Neutrophil (primary cell): Measurements from ENCODE around the gene IRAK3.
"Not testable (repeated sequence)": the region's sequence is repeated elsewhere in the genome, so short reads cannot be mapped to it uniquely, and the experiment has no call there.

Experiments
- H3K27ac ChIP-seq: fragments of 200-600 bp; sonication (generic); 2 replicates; pipeline ENCODE4 v1.5.1; 2016; ENCODE audit warnings: mild to moderate bottlenecking, moderate library complexity
- H3K27me3 ChIP-seq: fragments of 200-600 bp; sonication (generic); 2 replicates; pipeline ENCODE4 v1.6.0; 2016; ENCODE audit warnings: mild to moderate bottlenecking
- H3K36me3 ChIP-seq: fragments of 200-600 bp; sonication (generic); 2 replicates; pipeline ENCODE4 v1.5.1; 2017
- H3K4me1 ChIP-seq, 2 experiments: fragments of 200-600 bp in 1 of 2; sonication (generic) in 1 of 2; 1 replicate in 1 of 2; 2 replicates in 1 of 2; pipeline versions ENCODE4 v1.5.1 to v1.6.1; 2013 to 2016; ENCODE audit warnings: low read depth in 1 of 2, low read length in 1 of 2, mild to moderate bottlenecking in 1 of 2, moderate library complexity in 1 of 2; ENCODE audit not compliant: control insufficient read depth in 1 of 2, insufficient read depth in 1 of 2
- H3K4me3 ChIP-seq, 2 experiments: fragments of 200-600 bp in 1 of 2; sonication (generic) in 1 of 2; 1 replicate in 1 of 2; 2 replicates in 1 of 2; pipeline ENCODE4 v1.5.1; 2013 to 2016; ENCODE audit warnings: low read depth in 1 of 2, low read length in 1 of 2, mild to moderate bottlenecking in 1 of 2, moderate library complexity in 1 of 2
- H3K9me3 ChIP-seq: fragments of 200-600 bp; sonication (generic); 2 replicates; pipeline ENCODE4 v1.5.1; 2016
- TF ChIP-seq, protein P1 (sequence below): fragments of 200-600 bp; sonication (generic); IDR thresholded peaks from 2 replicates; pipeline ENCODE4 v1.5.1; 2016; ENCODE audit warnings: antibody characterized with exemption

Gene IRAK3

DNA sequence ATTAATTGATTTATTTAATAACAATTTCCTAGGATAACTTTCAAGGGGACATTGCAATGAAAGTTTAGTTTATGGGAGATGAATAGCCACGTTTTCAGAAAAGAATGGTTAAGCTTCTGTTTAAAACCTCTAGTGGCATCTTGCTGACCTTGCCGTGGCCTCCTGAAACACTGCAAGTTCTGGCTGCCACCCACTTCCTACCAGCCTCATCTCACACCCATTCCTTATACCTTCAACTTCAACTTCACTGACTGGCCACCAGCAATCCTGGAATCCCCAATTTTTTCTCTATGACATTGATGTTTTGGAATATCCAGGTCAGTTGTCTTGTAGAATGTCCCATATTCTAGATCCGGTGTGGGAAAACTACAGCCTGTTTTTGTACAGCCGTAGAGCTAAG, 108.1 kb downstream of the IRAK3 start:
- TF ChIP-seq, protein P1, sequence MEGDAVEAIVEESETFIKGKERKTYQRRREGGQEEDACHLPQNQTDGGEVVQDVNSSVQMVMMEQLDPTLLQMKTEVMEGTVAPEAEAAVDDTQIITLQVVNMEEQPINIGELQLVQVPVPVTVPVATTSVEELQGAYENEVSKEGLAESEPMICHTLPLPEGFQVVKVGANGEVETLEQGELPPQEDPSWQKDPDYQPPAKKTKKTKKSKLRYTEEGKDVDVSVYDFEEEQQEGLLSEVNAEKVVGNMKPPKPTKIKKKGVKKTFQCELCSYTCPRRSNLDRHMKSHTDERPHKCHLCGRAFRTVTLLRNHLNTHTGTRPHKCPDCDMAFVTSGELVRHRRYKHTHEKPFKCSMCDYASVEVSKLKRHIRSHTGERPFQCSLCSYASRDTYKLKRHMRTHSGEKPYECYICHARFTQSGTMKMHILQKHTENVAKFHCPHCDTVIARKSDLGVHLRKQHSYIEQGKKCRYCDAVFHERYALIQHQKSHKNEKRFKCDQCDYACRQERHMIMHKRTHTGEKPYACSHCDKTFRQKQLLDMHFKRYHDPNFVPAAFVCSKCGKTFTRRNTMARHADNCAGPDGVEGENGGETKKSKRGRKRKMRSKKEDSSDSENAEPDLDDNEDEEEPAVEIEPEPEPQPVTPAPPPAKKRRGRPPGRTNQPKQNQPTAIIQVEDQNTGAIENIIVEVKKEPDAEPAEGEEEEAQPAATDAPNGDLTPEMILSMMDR: no peak
- peaks cover 4 to 6% of the 10 kb centered on the region in 2 experiments for H3K4me1 ChIP-seq
- no peaks in the 10 kb centered on the region for H3K36me3 ChIP-seq

DNA sequence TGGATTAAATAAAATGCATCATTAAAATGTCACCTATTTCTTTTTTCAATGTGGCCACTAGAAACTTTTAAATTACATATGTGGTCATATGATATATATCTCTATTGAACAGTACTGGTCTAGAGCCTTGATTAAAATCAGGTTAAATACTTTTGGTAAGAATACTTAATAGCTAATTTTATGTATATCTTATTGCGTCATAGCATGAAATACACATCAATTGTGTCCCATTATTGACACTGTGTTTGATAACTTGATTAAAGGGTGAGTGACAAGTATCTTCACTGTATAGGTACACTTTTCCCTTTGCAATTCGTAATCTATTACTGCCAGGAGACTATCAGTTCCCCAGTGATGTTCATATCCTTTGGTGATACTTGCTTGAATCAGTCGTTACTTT, 108.9 kb downstream of the IRAK3 start:
- Histone ChIP-seq H3K4me3 (no peak overlapping the region), H3K4me1 (peaks cover 4 to 12% of the 10 kb centered on the region in 2 experiments), H3K9me3 (no peaks in the 10 kb centered on the region), H3K36me3 (no peaks in the 10 kb centered on the region), H3K27ac (no peak overlapping the region), H3K27me3 (no peaks in the 10 kb centered on the region)
- TF ChIP-seq, protein P1: no peak

More for the DNA sequence above, 108.1 kb downstream of the IRAK3 start:
- no peak overlapping the region for H3K27ac ChIP-seq
- no peak overlapping the region for H3K4me3 ChIP-seq
- H3K27me3 ChIP-seq: no peaks in the 10 kb centered on the region
- H3K9me3 ChIP-seq: no peaks in the 10 kb centered on the region

DNA sequence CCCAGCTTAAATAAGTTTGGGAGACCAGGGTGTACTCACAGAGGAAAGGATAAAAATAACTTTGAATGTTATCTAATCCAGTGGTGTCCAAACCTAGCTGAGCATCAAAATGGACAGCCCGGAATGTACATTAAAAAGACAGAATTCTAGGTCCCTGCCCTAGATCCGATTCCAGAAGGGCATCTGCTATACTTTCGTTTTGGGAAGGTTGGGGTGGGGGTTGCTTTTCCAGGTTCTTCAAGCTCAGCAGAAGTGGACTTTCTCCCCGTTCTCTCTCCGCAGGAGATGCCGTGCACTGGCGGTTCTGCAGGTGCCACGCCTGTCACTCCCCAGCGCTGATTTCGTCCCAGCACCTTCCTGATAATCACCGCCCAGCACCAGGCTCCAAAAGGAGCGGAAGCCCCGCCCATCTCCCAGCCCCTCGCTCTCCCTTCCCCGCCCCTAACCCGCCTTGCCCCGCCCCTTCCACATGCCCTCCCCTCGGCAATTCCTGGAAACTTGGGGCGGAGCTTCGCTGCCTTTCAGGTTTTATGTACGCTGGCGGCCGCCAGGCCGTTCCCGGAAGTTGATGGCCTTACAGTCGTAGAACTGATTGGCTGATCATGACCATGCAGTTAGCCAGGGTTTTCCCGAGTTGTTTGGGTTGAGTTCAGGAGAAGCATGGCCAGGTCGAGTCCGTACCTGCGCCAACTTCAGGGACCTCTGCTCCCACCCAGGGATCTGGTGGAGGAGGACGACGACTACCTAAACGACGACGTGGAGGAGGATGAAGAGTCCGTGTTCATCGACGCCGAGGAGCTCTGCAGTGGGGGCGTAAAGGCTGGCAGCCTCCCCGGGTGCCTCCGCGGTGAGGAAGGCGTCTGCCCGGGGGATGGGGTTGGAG, 113.2 kb downstream of the IRAK3 start, which contains the start of gene HELB:
Gene HELB, plus strand, starts transcription at position 550 of the 883 bp plus-strand sequence. Its CDS starts 111 bp downstream, at position 661.
- no peaks in the 10 kb centered on the region for H3K9me3 ChIP-seq
- peak within 1 kb of the TSS; percentile 85 for H3K27ac ChIP-seq
- H3K27me3 ChIP-seq: no peaks in the 10 kb centered on the region
- H3K36me3 ChIP-seq: no peaks in the 10 kb centered on the region
- H3K4me1 ChIP-seq: peaks cover 21 to 27% of the 10 kb centered on the region in 2 experiments
- TF ChIP-seq, protein P1: peak; percentile 65
- peak within 1 kb of the TSS; percentile 86 to 97 for H3K4me3 ChIP-seq

DNA sequence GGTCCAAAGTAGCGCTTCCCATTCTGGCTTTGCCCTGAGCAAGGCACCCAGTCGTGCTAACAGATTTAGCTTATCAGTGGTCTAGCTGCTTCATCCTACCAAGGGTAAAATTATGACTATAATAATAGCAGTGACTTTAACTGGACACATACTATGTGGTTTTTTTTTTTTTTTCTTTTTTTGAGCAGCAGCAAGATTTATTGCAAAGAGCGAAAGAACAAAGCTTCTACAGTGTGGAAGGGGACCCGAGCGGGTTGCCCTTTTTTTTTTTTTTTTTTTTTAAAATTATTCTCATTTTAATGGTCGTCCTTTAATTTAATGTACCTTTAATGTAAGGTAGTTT, 113.8 kb downstream of the IRAK3 start:
- Histone ChIP-seq H3K27ac (peak overlapping the region; percentile 85), H3K36me3 (no peaks in the 10 kb centered on the region), H3K27me3 (no peaks in the 10 kb centered on the region), H3K4me1 (peaks cover 21 to 27% of the 10 kb centered on the region in 2 experiments), H3K4me3 (peak overlapping the region; percentile 86 to 97), H3K9me3 (no peaks in the 10 kb centered on the region)
- TF ChIP-seq, protein P1: no peak

DNA sequence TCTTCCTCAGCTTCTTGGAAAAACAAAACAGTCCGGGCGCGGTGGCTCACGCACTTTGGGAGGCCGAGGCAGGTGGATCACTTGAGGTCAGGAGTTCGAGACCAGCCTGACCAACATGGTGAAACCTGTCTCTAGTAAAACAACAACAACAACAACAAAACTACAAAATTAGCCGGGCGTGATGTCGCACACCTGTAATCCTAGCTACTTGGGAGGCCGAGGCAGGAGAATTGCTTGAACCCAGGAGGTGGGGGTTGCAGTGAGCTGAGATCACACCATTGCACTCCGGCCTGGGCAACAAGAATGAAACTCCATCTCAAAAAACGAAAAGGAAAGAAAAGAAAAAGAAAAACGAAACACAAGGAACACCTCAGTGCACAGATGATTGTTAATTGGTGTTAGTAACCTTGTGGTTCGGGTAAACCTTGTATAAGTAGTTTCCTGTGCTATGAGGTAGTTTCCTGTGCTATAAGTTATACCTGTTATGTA, 114.3 kb downstream of the IRAK3 start:
- H3K27me3 ChIP-seq, H3K36me3 ChIP-seq, H3K27ac ChIP-seq, H3K9me3 ChIP-seq: not testable (repeated sequence)
- Histone ChIP-seq H3K4me3 (peak overlapping the region; percentile 86 to 97), H3K4me1 (peaks cover 21 to 27% of the 10 kb centered on the region in 2 experiments)
